ENCODE results near the gene BOC. TPM values are rescaled to one million over a fixed set of nuclear protein-coding genes. Genes with fewer than 3 reads are reported as not detected.

Gene BOC
- total and polyA plus RNA-seq, 2 of the 4 experiments (the other 2 are of a cell fraction) = 6.8 to 15.2 TPM

DNA sequence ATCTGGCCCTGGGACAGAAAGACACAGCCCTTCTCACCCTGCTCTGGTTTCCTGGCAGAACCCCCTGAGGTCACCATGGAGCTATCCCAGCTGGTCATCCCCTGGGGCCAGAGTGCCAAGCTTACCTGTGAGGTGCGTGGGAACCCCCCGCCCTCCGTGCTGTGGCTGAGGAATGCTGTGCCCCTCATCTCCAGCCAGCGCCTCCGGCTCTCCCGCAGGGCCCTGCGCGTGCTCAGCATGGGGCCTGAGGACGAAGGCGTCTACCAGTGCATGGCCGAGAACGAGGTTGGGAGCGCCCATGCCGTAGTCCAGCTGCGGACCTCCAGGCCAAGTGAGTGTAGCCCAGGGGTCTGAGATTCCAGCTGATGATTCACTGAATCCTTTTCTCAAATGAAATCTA, 61.7 kb downstream of the BOC start:
- H2BK5ac ChIP-seq (ENCODE audit: low read depth, low read length, poor library complexity, severe bottlenecking) = no peak overlapping the region
- no peak overlapping the region for H3K14ac ChIP-seq (replicated peaks; ENCODE audit: low read depth, low read length)
- H3K79me1 ChIP-seq (ENCODE audit: low read depth in 1 of 2, low read length in 2 of 2) = no peaks in the 10 kb centered on the region
- no peak overlapping the region for H2AK9ac ChIP-seq (replicated peaks; ENCODE audit: low read depth, low read length, poor library complexity)
- WGBS, 2 experiments (ENCODE audit: extremely low coverage in 2 of 2, insufficient read length in 1 of 2) = no CpG with 5 or more reads among the region's 15 CpGs
- H3K56ac ChIP-seq (ENCODE audit: extremely low read depth, insufficient read depth, low read length) = no peak overlapping the region
- H4K91ac ChIP-seq (ENCODE audit: insufficient read depth, low read depth, low read length) = no peak overlapping the region
- H4K8ac ChIP-seq (ENCODE audit: low read depth in 2 of 2, low read length in 2 of 2) = no peak overlapping the region
- no peak overlapping the region for H3K18ac ChIP-seq (ENCODE audit: low read depth, low read length)
- H3K4me2 ChIP-seq (ENCODE audit: low read depth, low read length) = no peak overlapping the region
- H2BK15ac ChIP-seq (ENCODE audit: low read depth, low read length) = no peak overlapping the region
- ChIA-PET POLR2A (ENCODE audit: unreplicated experiment) (interaction anchor here (0.5 kb wide), 1 partner anchor 9 kb away, joined by 6 read pairs; no protein-coding TSS in a partner anchor), CTCF (interaction anchor here (1.0 kb wide), 1 partner anchor 9 kb away, joined by 3 read pairs; no protein-coding TSS in a partner anchor)
- H4K5ac ChIP-seq (ENCODE audit: low read depth, low read length) = no peak overlapping the region
- H2BK120ac ChIP-seq (ENCODE audit: low read depth, low read length) = no peak overlapping the region
- peaks cover 51% of the 10 kb centered on the region for H3K36me3 ChIP-seq (ENCODE audit: control insufficient read depth, insufficient read depth, low read length)
- no peaks in the 10 kb centered on the region; the same call in 1 of the 2 replicates for H4K20me1 ChIP-seq (ENCODE audit: insufficient read depth, low read length)
- H2AFZ ChIP-seq (replicated peaks; ENCODE audit: low read length, poor library complexity) = no peak overlapping the region
- H3K27me3 ChIP-seq (ENCODE audit: control insufficient read depth, insufficient read depth, low read length) = peaks cover 3% of the 10 kb centered on the region; the same call in 1 of the 2 replicates
- H3K4me1 ChIP-seq (ENCODE audit: control insufficient read depth, insufficient read depth, low read length) = peaks cover 11% of the 10 kb centered on the region; the same call in 1 of the 2 replicates
- no peak for DNase-seq
- H3K4ac ChIP-seq (ENCODE audit: low read depth, low read length) = no peak overlapping the region
- intact Hi-C loops (cut with micrococcal nuclease) = no loop called here
- H3K9me1 ChIP-seq (ENCODE audit: insufficient read depth, low read length) = 0 out of 2 replicates have a peak, but pooled peaks cover 8% of the 10 kb centered on the region
- H3K23ac ChIP-seq (ENCODE audit: low read depth, low read length) = no peak overlapping the region
- dilution Hi-C loops (cut with HindIII; ENCODE audit: low sequenced_read_pairs, unreplicated experiment) = no loop called here
- no peak for ATAC-seq (ENCODE audit: low read depth)
- no peak overlapping the region for H3K27ac ChIP-seq (ENCODE audit: insufficient read depth, low read length)
- H3K9ac ChIP-seq (ENCODE audit: low read depth, low read length) = no peak overlapping the region
- H2AK5ac ChIP-seq (ENCODE audit: low read depth, low read length) = no peak overlapping the region
- H3K4me3 ChIP-seq (ENCODE audit: insufficient read depth, low read depth, low read length) = no peak overlapping the region
- BruUV-seq (replicated peaks) = no TSS peak
- no peaks in the 10 kb centered on the region for H3K9me3 ChIP-seq (ENCODE audit: control insufficient read depth, insufficient read depth, low read length)
- no peak overlapping the region for H2BK20ac ChIP-seq (ENCODE audit: low read depth, low read length)
- in situ Hi-C loops (cut with MboI; ENCODE audit: low sequenced_read_pairs) = no loop called here
- no peak for TF ChIP-seq POLR2A (IDR thresholded peaks at IDR 0.05; ENCODE audit: low read depth, low read length)
- TF ChIP-seq MXI1 (IDR thresholded peaks at IDR 0.05; ENCODE audit: borderline replicate concordance, low read depth, low read length) = no peak
- no peak for TF ChIP-seq RFX5 (IDR thresholded peaks at IDR 0.05; ENCODE audit: low read depth, low read length)
